ENCODE results near the gene BAAT.

Gene BAAT

DNA sequence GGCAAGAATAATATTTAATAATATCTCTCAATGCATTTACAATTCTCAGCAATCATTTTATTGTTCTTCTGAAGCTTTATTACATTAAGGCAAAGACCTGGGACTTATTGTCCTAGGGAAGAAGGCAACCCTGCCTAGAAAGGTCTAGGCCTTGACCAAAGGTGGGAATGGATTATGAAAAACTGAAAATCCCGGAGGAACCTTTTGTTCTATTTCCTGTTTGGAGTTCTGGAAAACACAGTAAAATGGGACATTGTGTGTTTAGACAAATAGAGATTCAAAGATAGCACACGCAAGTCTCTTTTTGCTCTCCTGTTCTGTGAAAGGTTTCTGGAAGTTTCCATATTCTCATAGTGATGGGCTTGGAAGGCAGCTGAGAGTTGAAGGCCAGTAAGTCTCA, 31.1 kb downstream of the BAAT start (continued):
- TF ChIP-seq, protein P1, sequence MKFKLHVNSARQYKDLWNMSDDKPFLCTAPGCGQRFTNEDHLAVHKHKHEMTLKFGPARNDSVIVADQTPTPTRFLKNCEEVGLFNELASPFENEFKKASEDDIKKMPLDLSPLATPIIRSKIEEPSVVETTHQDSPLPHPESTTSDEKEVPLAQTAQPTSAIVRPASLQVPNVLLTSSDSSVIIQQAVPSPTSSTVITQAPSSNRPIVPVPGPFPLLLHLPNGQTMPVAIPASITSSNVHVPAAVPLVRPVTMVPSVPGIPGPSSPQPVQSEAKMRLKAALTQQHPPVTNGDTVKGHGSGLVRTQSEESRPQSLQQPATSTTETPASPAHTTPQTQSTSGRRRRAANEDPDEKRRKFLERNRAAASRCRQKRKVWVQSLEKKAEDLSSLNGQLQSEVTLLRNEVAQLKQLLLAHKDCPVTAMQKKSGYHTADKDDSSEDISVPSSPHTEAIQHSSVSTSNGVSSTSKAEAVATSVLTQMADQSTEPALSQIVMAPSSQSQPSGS (tag by site-specific recombination; IDR thresholded peaks at IDR 0.05; ENCODE audit: low read depth), result no peak
- TF ChIP-seq ZNF16 (tag by site-specific recombination; IDR thresholded peaks at IDR 0.05; ENCODE audit: low read depth) (no peak), FEZF1 (tag by site-specific recombination; IDR thresholded peaks at IDR 0.05) (no peak), YY2 (tag by site-specific recombination; IDR thresholded peaks at IDR 0.05) (no peak), ZNF239 (tag by site-specific recombination; IDR thresholded peaks at IDR 0.05) (no peak), ZNF248 (tag by site-specific recombination; IDR thresholded peaks at IDR 0.05) (no peak)
- TF ChIP-seq, protein P2, sequence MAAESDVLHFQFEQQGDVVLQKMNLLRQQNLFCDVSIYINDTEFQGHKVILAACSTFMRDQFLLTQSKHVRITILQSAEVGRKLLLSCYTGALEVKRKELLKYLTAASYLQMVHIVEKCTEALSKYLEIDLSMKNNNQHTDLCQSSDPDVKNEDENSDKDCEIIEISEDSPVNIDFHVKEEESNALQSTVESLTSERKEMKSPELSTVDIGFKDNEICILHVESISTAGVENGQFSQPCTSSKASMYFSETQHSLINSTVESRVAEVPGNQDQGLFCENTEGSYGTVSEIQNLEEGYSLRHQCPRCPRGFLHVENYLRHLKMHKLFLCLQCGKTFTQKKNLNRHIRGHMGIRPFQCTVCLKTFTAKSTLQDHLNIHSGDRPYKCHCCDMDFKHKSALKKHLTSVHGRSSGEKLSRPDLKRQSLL (tag by site-specific recombination; IDR thresholded peaks at IDR 0.05), result no peak

DNA sequence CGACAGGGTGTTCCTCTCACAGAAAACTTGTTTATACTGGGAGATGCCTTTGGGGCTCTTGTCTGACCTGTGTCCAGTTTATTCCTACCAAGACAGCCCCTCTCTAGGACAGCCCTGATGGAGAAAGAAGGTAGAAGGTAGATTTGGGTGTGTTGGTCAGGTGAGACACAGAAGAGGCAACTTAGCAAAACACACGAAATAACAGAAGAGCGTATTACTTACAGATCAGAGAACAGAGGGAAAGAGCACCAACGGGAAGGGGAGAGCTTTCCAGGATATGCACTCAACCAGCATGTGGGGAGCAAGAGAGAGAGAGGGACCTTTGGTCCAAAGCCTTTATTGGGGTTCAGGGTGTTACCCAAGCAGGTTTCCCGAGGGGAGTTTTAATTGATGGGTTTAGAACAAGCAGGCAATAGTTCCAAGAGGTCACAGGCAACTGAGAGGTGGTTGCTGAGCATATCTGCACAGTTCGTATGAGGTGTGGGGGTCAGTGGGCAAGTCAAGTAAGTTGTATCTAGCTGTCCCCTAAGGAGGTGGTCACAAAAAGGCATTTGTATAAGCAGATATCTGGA, 31.8 kb downstream of the BAAT start:
- TF ChIP-seq ZNF433 (tag by site-specific recombination; IDR thresholded peaks at IDR 0.05; ENCODE audit: low read depth) (no peak), ZFP3 (tag by site-specific recombination; IDR thresholded peaks at IDR 0.05; ENCODE audit: low read depth) (no peak), BCL6B (tag by site-specific recombination; IDR thresholded peaks at IDR 0.05) (no peak), SP2 (tag by site-specific recombination; IDR thresholded peaks at IDR 0.05) (no peak), ZBTB26 (tag by site-specific recombination; optimal IDR thresholded peaks at IDR 0.05) (no peak), ZBTB20 (tag by site-specific recombination; IDR thresholded peaks at IDR 0.05) (no peak), ZNF654 (tag by site-specific recombination; IDR thresholded peaks at IDR 0.05; ENCODE audit: low read depth) (no peak), ZNF335 (tag by site-specific recombination; conservative IDR thresholded peaks at IDR 0.05) (no peak), HOXA7 (CRISPR knock-in tag; IDR thresholded peaks at IDR 0.05; ENCODE audit: borderline replicate concordance) (no peak), ZNF37A (tag by site-specific recombination; IDR thresholded peaks at IDR 0.05) (no peak), ZNF221 (tag by site-specific recombination; IDR thresholded peaks at IDR 0.05; ENCODE audit: borderline replicate concordance) (no peak)
- H3K36me3 ChIP-seq (ENCODE audit: control insufficient read depth in 2 of 2, insufficient read depth in 1 of 2, low read length in 2 of 2), result no peaks in the 10 kb centered on the region
- ChIA-PET POLR2A (no interaction called here), CTCF (interaction anchor here (0.9 kb wide), 1 partner anchor 639 kb away, joined by 3 read pairs; no protein-coding TSS in a partner anchor)
- H3K4me1 ChIP-seq (ENCODE audit: control insufficient read depth, insufficient read depth, low read length), result no peaks in the 10 kb centered on the region
- no peaks in the 10 kb centered on the region for H3K9me3 ChIP-seq (ENCODE audit: control insufficient read depth, insufficient read depth, low read depth, low read length)
- no peak overlapping the region for H3K27ac ChIP-seq (ENCODE audit: extremely low read depth, low read depth, low read length)
- H3K4me3 ChIP-seq (ENCODE audit: low read depth, low read length), result no peak overlapping the region

GRCh38 chr9:101350285-101350684, 34.5 kb downstream of the BAAT start:
- POLR2A ChIA-PET, result no interaction called here

More at GRCh38 chr9:101350285-101350684, 34.5 kb downstream of the BAAT start:
- H3K4me3 ChIP-seq (ENCODE audit: low read depth, low read length), result no peak overlapping the region
- no peaks in the 10 kb centered on the region for H3K36me3 ChIP-seq (ENCODE audit: control insufficient read depth in 2 of 2, insufficient read depth in 1 of 2, low read length in 2 of 2)
- no peak for TF ChIP-seq ZNF510 (tag by site-specific recombination; IDR thresholded peaks at IDR 0.05; ENCODE audit: insufficient replicate concordance)
- no peak for TF ChIP-seq ZNF768 (tag by site-specific recombination; IDR thresholded peaks at IDR 0.05)
- no peak for TF ChIP-seq BCL11A (tag by site-specific recombination; IDR thresholded peaks at IDR 0.05; ENCODE audit: low read depth)
- TF ChIP-seq ZIC2 (tag by site-specific recombination; IDR thresholded peaks at IDR 0.05), result no peak
- TF ChIP-seq, protein P3, sequence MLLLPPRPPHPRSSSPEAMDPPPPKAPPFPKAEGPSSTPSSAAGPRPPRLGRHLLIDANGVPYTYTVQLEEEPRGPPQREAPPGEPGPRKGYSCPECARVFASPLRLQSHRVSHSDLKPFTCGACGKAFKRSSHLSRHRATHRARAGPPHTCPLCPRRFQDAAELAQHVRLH (tag by site-specific recombination; IDR thresholded peaks at IDR 0.05), result no peak
- no peak for TF ChIP-seq REPIN1 (tag by site-specific recombination; IDR thresholded peaks at IDR 0.05; ENCODE audit: low read depth)
- no peaks in the 10 kb centered on the region for H3K9me3 ChIP-seq (ENCODE audit: control insufficient read depth, insufficient read depth, low read depth, low read length)
- CTCF ChIA-PET, result no interaction called here
- no peak overlapping the region for H3K27ac ChIP-seq (ENCODE audit: extremely low read depth, low read depth, low read length)
- no peaks in the 10 kb centered on the region for H3K4me1 ChIP-seq (ENCODE audit: control insufficient read depth, insufficient read depth, low read length)

All from HEK293 (cell line).